ENCODE results near the gene ALG9. TPM values are rescaled to one million over a fixed set of nuclear protein-coding genes. Genes with fewer than 3 reads are reported as not detected.
"Not testable (repeated sequence)": the region's sequence is repeated elsewhere in the genome, so short reads cannot be mapped to it uniquely, and the experiment has no call there.

ALG9 gene
- total and polyA plus RNA-seq, 3 experiments from 2014 or later: 16.7 to 38.0 (median 37.4) TPM

GRCh38 chr11:111785076-111785475, 86.3 kb downstream of the ALG9 start:
- H3K4me1 Mint-ChIP-seq: no peaks in the 10 kb centered on the region
- ChIA-PET POLR2A (no interaction called here), CTCF (interaction anchor here (0.6 to 1.7 kb wide), 3 partner anchors 7 to 10 kb away, joined by 3 to 4 read pairs (median 3); no protein-coding TSS in a partner anchor)
- peak overlapping the region in 1 of 8 donors; percentile 46 for H3K27ac Mint-ChIP-seq
- no peaks in the 10 kb centered on the region for H3K27me3 Mint-ChIP-seq
- Histone ChIP-seq H3K27ac (ENCODE audit: low read depth, low read length) (no peak overlapping the region), H3K9me3 (ENCODE audit: low read length) (no peaks in the 10 kb centered on the region), H3K27me3 (ENCODE audit: insufficient read depth, low read length, poor library complexity, severe bottlenecking) (no peaks in the 10 kb centered on the region), H3K36me3 (ENCODE audit: insufficient read depth, low read length) (peaks cover 11% of the 10 kb centered on the region), H3K4me1 (ENCODE audit: insufficient read depth, low read length) (no peaks in the 10 kb centered on the region), H3K4me3 (ENCODE audit: low read length) (no peak overlapping the region)
- peaks cover 0 to 41% (median 12%) of the 10 kb centered on the region in 3 donors for H3K36me3 Mint-ChIP-seq
- H3K9me3 Mint-ChIP-seq: no peaks in the 10 kb centered on the region
- DNase-seq: no peak
- no peak overlapping the region for H3K4me3 Mint-ChIP-seq

GRCh38 chr11:111784311-111784710, 87.1 kb downstream of the ALG9 start:
- H3K4me3 Mint-ChIP-seq; H3K27ac ChIP-seq (ENCODE audit: low read depth, low read length); H3K27me3 Mint-ChIP-seq; H3K9me3 ChIP-seq (ENCODE audit: low read length); POLR2A ChIA-PET; H3K27me3 ChIP-seq (ENCODE audit: insufficient read depth, low read length, poor library complexity, severe bottlenecking); H3K4me3 ChIP-seq (ENCODE audit: low read length); DNase-seq; H3K4me1 ChIP-seq (ENCODE audit: insufficient read depth, low read length); H3K4me1 Mint-ChIP-seq; H3K9me3 Mint-ChIP-seq: not testable (repeated sequence)
- Mint-ChIP-seq H3K27ac (peak overlapping the region in 2 of 8 donors; percentile 2 to 51), H3K36me3 (peaks cover 0 to 41% (median 12%) of the 10 kb centered on the region in 3 donors)
- peaks cover 11% of the 10 kb centered on the region for H3K36me3 ChIP-seq (ENCODE audit: insufficient read depth, low read length)
- CTCF ChIA-PET: interaction anchor here (1.5 kb wide), 1 partner anchor 9 kb away, joined by 3 read pairs; no protein-coding TSS in a partner anchor

- Mint-ChIP-seq H3K4me3 (no peak overlapping the region), H3K27me3 (no peaks in the 10 kb centered on the region), H3K36me3 (peaks cover 0 to 33% (median 12%) of the 10 kb centered on the region in 3 donors), H3K27ac (peak overlapping the region in 1 of 8 donors; percentile 36), H3K9me3 (no peaks in the 10 kb centered on the region), H3K4me1 (no peaks in the 10 kb centered on the region)
- POLR2A ChIA-PET: no interaction called here
- CTCF ChIA-PET: interaction anchor here (2.5 kb wide), 1 partner anchor 16 kb away, joined by 6 read pairs; the partner anchor contains the start of gene PPP2R1B
- H3K4me1 ChIP-seq (ENCODE audit: insufficient read depth, low read length): no peaks in the 10 kb centered on the region
- DNase-seq: no peak
- no peaks in the 10 kb centered on the region for H3K9me3 ChIP-seq (ENCODE audit: low read length)
- H3K36me3 ChIP-seq (ENCODE audit: insufficient read depth, low read length): peaks cover 11% of the 10 kb centered on the region
- no peaks in the 10 kb centered on the region for H3K27me3 ChIP-seq (ENCODE audit: insufficient read depth, low read length, poor library complexity, severe bottlenecking)
- no peak overlapping the region for H3K27ac ChIP-seq (ENCODE audit: low read depth, low read length)
- H3K4me3 ChIP-seq (ENCODE audit: low read length): no peak overlapping the region
Observed at GRCh38 chr11:111782109-111782741, 89.2 kb downstream of the ALG9 start.

- Mint-ChIP-seq H3K9me3 (no peaks in the 10 kb centered on the region), H3K4me3 (no peak overlapping the region), H3K27me3 (no peaks in the 10 kb centered on the region), H3K36me3 (peaks cover 0 to 10% (median 0%) of the 10 kb centered on the region in 3 donors), H3K4me1 (no peaks in the 10 kb centered on the region), H3K27ac (no peak overlapping the region)
- H3K27ac ChIP-seq (ENCODE audit: low read depth, low read length): no peak overlapping the region
- no peaks in the 10 kb centered on the region for H3K27me3 ChIP-seq (ENCODE audit: insufficient read depth, low read length, poor library complexity, severe bottlenecking)
- H3K4me3 ChIP-seq (ENCODE audit: low read length): no peak overlapping the region
- H3K36me3 ChIP-seq (ENCODE audit: insufficient read depth, low read length): no peaks in the 10 kb centered on the region
- no peak for DNase-seq
- POLR2A ChIA-PET: no interaction called here
- CTCF ChIA-PET: interaction anchor here (0.7 to 5.8 kb wide), 3 partner anchors 13 to 207 kb away, joined by 3 to 97 read pairs (median 43); partner anchors contain the start of gene PPP2R1B
- no peaks in the 10 kb centered on the region for H3K4me1 ChIP-seq (ENCODE audit: insufficient read depth, low read length)
- H3K9me3 ChIP-seq (ENCODE audit: low read length): no peaks in the 10 kb centered on the region
Observed at GRCh38 chr11:111779118-111779517, 92.3 kb downstream of the ALG9 start.

GRCh38 chr11:111778047-111778558, 93.3 kb downstream of the ALG9 start:
- CTCF ChIA-PET: interaction anchor here (0.8 to 5.8 kb wide), 10 partner anchors 7 to 213 kb away, joined by 3 to 97 read pairs (median 5); partner anchors contain the start of gene PPP2R1B
- Histone ChIP-seq H3K4me3 (ENCODE audit: low read length) (no peak overlapping the region), H3K9me3 (ENCODE audit: low read length) (no peaks in the 10 kb centered on the region), H3K4me1 (ENCODE audit: insufficient read depth, low read length) (no peaks in the 10 kb centered on the region), H3K27ac (ENCODE audit: low read depth, low read length) (no peak overlapping the region), H3K27me3 (ENCODE audit: insufficient read depth, low read length, poor library complexity, severe bottlenecking) (no peaks in the 10 kb centered on the region), H3K36me3 (ENCODE audit: insufficient read depth, low read length) (no peaks in the 10 kb centered on the region)
- Mint-ChIP-seq H3K36me3 (peaks cover 0 to 4% (median 0%) of the 10 kb centered on the region in 3 donors), H3K4me1 (no peaks in the 10 kb centered on the region), H3K9me3 (no peaks in the 10 kb centered on the region), H3K4me3 (no peak overlapping the region), H3K27ac (no peak overlapping the region), H3K27me3 (no peaks in the 10 kb centered on the region)
- no peak for DNase-seq
- POLR2A ChIA-PET: interaction anchor here (0.7 kb wide), 1 partner anchor 185 kb away, joined by 3 read pairs; no protein-coding TSS in a partner anchor

GRCh38 chr11:111777094-111778046, 94.0 kb downstream of the ALG9 start:
- H3K27me3 Mint-ChIP-seq: no peaks in the 10 kb centered on the region
- H3K36me3 Mint-ChIP-seq: peaks cover 0 to 2% (median 0%) of the 10 kb centered on the region in 3 donors
- Histone ChIP-seq H3K27me3 (ENCODE audit: insufficient read depth, low read length, poor library complexity, severe bottlenecking) (no peaks in the 10 kb centered on the region), H3K9me3 (ENCODE audit: low read length) (no peaks in the 10 kb centered on the region), H3K36me3 (ENCODE audit: insufficient read depth, low read length) (no peaks in the 10 kb centered on the region), H3K4me3 (ENCODE audit: low read length) (no peak overlapping the region), H3K4me1 (ENCODE audit: insufficient read depth, low read length) (no peaks in the 10 kb centered on the region), H3K27ac (ENCODE audit: low read depth, low read length) (no peak overlapping the region)
- CTCF ChIA-PET: interaction anchor here (0.6 to 5.8 kb wide), 20 partner anchors 8 to 217 kb away, joined by 3 to 97 read pairs (median 5); partner anchors contain the start of gene PPP2R1B
- H3K4me1 Mint-ChIP-seq: no peaks in the 10 kb centered on the region
- POLR2A ChIA-PET: no interaction called here
- peak overlapping the region in 1 of 8 donors; percentile 64 for H3K27ac Mint-ChIP-seq
- no peaks in the 10 kb centered on the region for H3K9me3 Mint-ChIP-seq
- H3K4me3 Mint-ChIP-seq: no peak overlapping the region
- DNase-seq: peak in 3 of 5 donors; percentile 1 to 54 (median 48)

- H3K9me3 Mint-ChIP-seq: no peaks in the 10 kb centered on the region
- Histone ChIP-seq H3K4me1 (ENCODE audit: insufficient read depth, low read length) (no peaks in the 10 kb centered on the region), H3K27ac (ENCODE audit: low read depth, low read length) (no peak overlapping the region), H3K36me3 (ENCODE audit: insufficient read depth, low read length) (no peaks in the 10 kb centered on the region), H3K4me3 (ENCODE audit: low read length) (no peak overlapping the region), H3K27me3 (ENCODE audit: insufficient read depth, low read length, poor library complexity, severe bottlenecking) (no peaks in the 10 kb centered on the region), H3K9me3 (ENCODE audit: low read length) (no peaks in the 10 kb centered on the region)
- no peaks in the 10 kb centered on the region for H3K4me1 Mint-ChIP-seq
- H3K27me3 Mint-ChIP-seq: no peaks in the 10 kb centered on the region
- DNase-seq: no peak
- H3K27ac Mint-ChIP-seq: no peak overlapping the region
- ChIA-PET POLR2A (no interaction called here), CTCF (interaction anchor here (1.1 to 5.8 kb wide), 11 partner anchors 9 to 216 kb away, joined by 3 to 97 read pairs (median 7); partner anchors contain the start of gene PPP2R1B)
- no peak overlapping the region for H3K4me3 Mint-ChIP-seq
- no peaks in the 10 kb centered on the region for H3K36me3 Mint-ChIP-seq
Observed at GRCh38 chr11:111776398-111777093, 94.8 kb downstream of the ALG9 start.
